WTC11 (cell line): ENCODE measurements around the gene IAPP. TPM values are rescaled to one million over a fixed set of nuclear protein-coding genes. Genes with fewer than 3 reads are reported as not detected.

Experiments used
- ATAC-seq: fragments of 200-7000 bp; cut with Tn5 transposase; 2 replicates; pipeline ENCODE4 v1.10.0; 2021; ENCODE audit warnings: mild to moderate bottlenecking, moderate library complexity
- CTCF ChIA-PET: fragments of 300-600 bp; sonication (Branson Sonifier 250); formaldehyde crosslinking; loops from one replicate; lab custom pipeline; 2021; ENCODE audit warnings: antibody characterized with exemption; lab: Charles Lee
- POLR2A ChIA-PET: fragments of 350-600 bp; sonication (Branson Sonifier 250); formaldehyde crosslinking; loops from one replicate; lab custom pipeline; 2021; ENCODE audit warnings: antibody characterized with exemption; lab: Charles Lee
- DNase-seq: peaks from one replicate; pipeline ENCODE4 v3.0.0; 2021; ENCODE audit warnings: low spot score
- H3K27ac Mint-ChIP-seq: 2 replicates; pipeline ENCODE4 v1.8.0; 2021; ENCODE audit warnings: mixed read lengths
- H3K27me3 Mint-ChIP-seq: 2 replicates; pipeline ENCODE4 v1.8.0; 2021; ENCODE audit warnings: low read depth, mild to moderate bottlenecking, moderate library complexity, mixed read lengths
- H3K36me3 Mint-ChIP-seq: 2 replicates; pipeline ENCODE4 v1.8.0; 2021; ENCODE audit warnings: mixed read lengths
- H3K4me1 Mint-ChIP-seq: 2 replicates; pipeline ENCODE4 v1.8.0; 2022; ENCODE audit warnings: mixed read lengths
- H3K4me3 Mint-ChIP-seq: 2 replicates; pipeline ENCODE4 v1.8.0; 2021; ENCODE audit warnings: mild to moderate bottlenecking, moderate library complexity, mixed read lengths
- H3K9me3 Mint-ChIP-seq: 2 replicates; pipeline ENCODE4 v1.8.0; 2021; ENCODE audit warnings: mixed read lengths
- AFF4 ChIP-seq: sonication (generic); formaldehyde crosslinking; IDR thresholded peaks from 2 replicates; pipeline ENCODE4 v1.8.1; 2023; ENCODE audit warnings: mild to moderate bottlenecking, missing genetic modification reagents, borderline replicate concordance
- ARID4B ChIP-seq: sonication (generic); formaldehyde crosslinking; IDR thresholded peaks from 2 replicates; pipeline ENCODE4 v1.8.0; 2023; ENCODE audit warnings: missing genetic modification reagents, mild to moderate bottlenecking, borderline replicate concordance
- CTCF ChIP-seq: fragments of 200-600 bp; IDR thresholded peaks from 2 replicates; pipeline ENCODE4 v1.8.0; 2022; ENCODE audit warnings: antibody characterized with exemption
- E2F4 ChIP-seq: sonication (generic); formaldehyde crosslinking; IDR thresholded peaks from 2 replicates; pipeline ENCODE4 v1.8.1; 2022; ENCODE audit warnings: low read depth, mild to moderate bottlenecking, moderate library complexity, missing genetic modification reagents, borderline replicate concordance
- IRF2 ChIP-seq: sonication (generic); formaldehyde crosslinking; IDR thresholded peaks from 2 replicates; pipeline ENCODE4 v1.8.0; 2022; ENCODE audit warnings: low read depth, missing genetic modification reagents, borderline replicate concordance
- MYBL2 ChIP-seq: sonication (generic); formaldehyde crosslinking; IDR thresholded peaks from 2 replicates; pipeline ENCODE4 v1.8.1; 2023; ENCODE audit warnings: mild to moderate bottlenecking, moderate library complexity, missing genetic modification reagents
- NR1H2 ChIP-seq: sonication (generic); formaldehyde crosslinking; IDR thresholded peaks from 2 replicates; pipeline ENCODE4 v1.9.0; 2021; ENCODE audit warnings: mild to moderate bottlenecking, moderate library complexity, missing genetic modification reagents
- PRDM15 ChIP-seq: sonication (generic); formaldehyde crosslinking; IDR thresholded peaks from 2 replicates; pipeline ENCODE4 v1.8.0; 2022; ENCODE audit warnings: missing genetic modification reagents
- SP1 ChIP-seq: sonication (generic); formaldehyde crosslinking; conservative IDR thresholded peaks from 2 replicates; pipeline ENCODE4 v1.8.1; 2022; ENCODE audit warnings: missing genetic modification reagents
- TCF7 ChIP-seq: sonication (generic); formaldehyde crosslinking; IDR thresholded peaks from 2 replicates; pipeline ENCODE4 v1.8.0; 2022; ENCODE audit warnings: mild to moderate bottlenecking, low read depth, missing genetic modification reagents, moderate library complexity
- ZBTB43 ChIP-seq: sonication (generic); formaldehyde crosslinking; IDR thresholded peaks from 2 replicates; pipeline ENCODE4 v1.8.1; 2023; ENCODE audit warnings: mild to moderate bottlenecking, missing genetic modification reagents
- ZNF232 ChIP-seq: sonication (generic); formaldehyde crosslinking; IDR thresholded peaks from 2 replicates; pipeline ENCODE4 v1.8.0; 2022; ENCODE audit warnings: mild to moderate bottlenecking, missing genetic modification reagents
- ZNF423 ChIP-seq: fragments of 250-450 bp; sonication (Bioruptor Pico); IDR thresholded peaks from 2 replicates; pipeline ENCODE4 v2.1.2; 2022; ENCODE audit warnings: mild to moderate bottlenecking, moderate library complexity
- total RNA-seq: library from RNA; stranded (reverse); gene quantifications from 3 replicates; pipeline ENCODE4 v1.2.3, GENCODE V29; 2021

Gene IAPP
- total RNA-seq, 1 experiment from 2014 or later, result not detected

GRCh38 chr12:21323736-21324135 lies 49.0 kb upstream of the IAPP start:
- POLR2A ChIA-PET, result no interaction called here
- TF ChIP-seq NR1H2 (CRISPR knock-in tag) (no peak), SP1 (no peak), ZBTB43 (CRISPR knock-in tag) (no peak), CTCF (no peak), MYBL2 (CRISPR knock-in tag) (no peak), ZNF423 (no peak), ZNF232 (CRISPR knock-in tag) (no peak), E2F4 (no peak)
- DNase-seq (no peak), ATAC-seq (peak; percentile 58)
- H3K27me3 Mint-ChIP-seq, result no peaks in the 10 kb centered on the region; the same call in 1 of the 2 replicates
- H3K36me3 Mint-ChIP-seq, result peaks cover 32% of the 10 kb centered on the region
- H3K4me3 Mint-ChIP-seq, result peak overlapping the region; percentile 6; the same call in 1 of the 2 replicates
- H3K4me1 Mint-ChIP-seq, result peaks cover 24% of the 10 kb centered on the region
- H3K9me3 Mint-ChIP-seq, result peaks cover 30% of the 10 kb centered on the region
- H3K27ac Mint-ChIP-seq, result peak overlapping the region; percentile 99
- CTCF ChIA-PET, result no interaction called here

- DNase-seq (no peak), ATAC-seq (peak; percentile 99)
- Mint-ChIP-seq H3K9me3 (peaks cover 36% of the 10 kb centered on the region), H3K36me3 (peaks cover 34% of the 10 kb centered on the region), H3K27me3 (no peaks in the 10 kb centered on the region; the same call in 1 of the 2 replicates), H3K4me3 (peak overlapping the region; percentile 10; the same call in 1 of the 2 replicates), H3K27ac (peak overlapping the region; percentile 99), H3K4me1 (peaks cover 24% of the 10 kb centered on the region)
- TF ChIP-seq TCF7 (CRISPR knock-in tag), result no peak
- TF ChIP-seq ARID4B (CRISPR knock-in tag), result no peak
- TF ChIP-seq AFF4, result no peak
- no peak for TF ChIP-seq IRF2 (CRISPR knock-in tag)
- TF ChIP-seq PRDM15 (CRISPR knock-in tag), result no peak
- POLR2A ChIA-PET, result interaction anchor here (0.6 kb wide), 1 partner anchor 1893 kb away, joined by 3 read pairs; no protein-coding TSS in a partner anchor
- CTCF ChIA-PET, result interaction anchor here (1.0 kb wide), 1 partner anchor 11 kb away, joined by 4 read pairs; no protein-coding TSS in a partner anchor
These were observed 48.2 kb upstream of the IAPP start for GRCh38 chr12:21324551-21324950.
